TTC549 (cell line): ENCODE measurements around the gene OPTN.
"Not testable (repeated sequence)": the region's sequence is repeated elsewhere in the genome, so short reads cannot be mapped to it uniquely, and the experiment has no call there.

Experiments
- FAIRE-seq: peaks from 2 replicates; lab custom pipeline; 2012; peaks lifted over from hg19 to GRCh38; lab: Jason Lieb, UNC

The OPTN gene

GRCh38 chr10:13120786-13121499 is 21.0 kb downstream of the OPTN start:
- no peak for FAIRE-seq

GRCh38 chr10:13121500-13121854 is 21.5 kb downstream of the OPTN start:
- FAIRE-seq: no peak

GRCh38 chr10:13136651-13137050 is 36.7 kb downstream of the OPTN start:
- FAIRE-seq: no peak

GRCh38 chr10:13139150-13139549 is 39.2 kb downstream of the OPTN start:
- no peak for FAIRE-seq

- FAIRE-seq: no peak
Measured at GRCh38 chr10:13139676-13140075, 39.7 kb downstream of the OPTN start.

GRCh38 chr10:13140627-13141190 is 40.7 kb downstream of the OPTN start:
- no peak for FAIRE-seq

- no peak for FAIRE-seq
Measured at GRCh38 chr10:13143766-13144165, 43.8 kb downstream of the OPTN start.

GRCh38 chr10:13144814-13145213 is 44.9 kb downstream of the OPTN start:
- no peak for FAIRE-seq

- no peak for FAIRE-seq
Measured at GRCh38 chr10:13146379-13146778, 46.4 kb downstream of the OPTN start.

- FAIRE-seq: no peak
Measured at GRCh38 chr10:13147161-13147560, 47.2 kb downstream of the OPTN start.

GRCh38 chr10:13152296-13152695 is 52.3 kb downstream of the OPTN start:
- FAIRE-seq: no peak

GRCh38 chr10:13155860-13156259 is 55.9 kb downstream of the OPTN start:
- FAIRE-seq: not testable (repeated sequence)

- FAIRE-seq: no peak
Measured at GRCh38 chr10:13158401-13158800, 58.4 kb downstream of the OPTN start.

- FAIRE-seq: peak; percentile 92
Measured at GRCh38 chr10:13160934-13161856, 61.2 kb downstream of the OPTN start, which contains the start of gene MCM10. TSS of gene MCM10 (plus strand) at chr10:13161558. CDS start at chr10:13164203, 2,645 bp downstream.

GRCh38 chr10:13161857-13162271 is 61.9 kb downstream of the OPTN start:
- FAIRE-seq: no peak

- no peak for FAIRE-seq
Measured at GRCh38 chr10:13163859-13164258, 63.9 kb downstream of the OPTN start.

- FAIRE-seq: no peak
Measured at GRCh38 chr10:13165177-13165576, 65.2 kb downstream of the OPTN start.

- FAIRE-seq: no peak
Measured at GRCh38 chr10:13167568-13167967, 67.6 kb downstream of the OPTN start.

GRCh38 chr10:13168781-13169180 is 68.8 kb downstream of the OPTN start:
- FAIRE-seq: no peak

GRCh38 chr10:13173616-13174015 is 73.7 kb downstream of the OPTN start:
- no peak for FAIRE-seq

- FAIRE-seq: no peak
Measured at GRCh38 chr10:13180788-13181187, 80.8 kb downstream of the OPTN start.

GRCh38 chr10:13182424-13182823 is 82.5 kb downstream of the OPTN start:
- FAIRE-seq: no peak

GRCh38 chr10:13183625-13184024 is 83.7 kb downstream of the OPTN start:
- FAIRE-seq: no peak
